Measurements from ENCODE around the gene ELOVL6. TPM values are rescaled to one million over a fixed set of nuclear protein-coding genes. Genes with fewer than 3 reads are reported as not detected.

ELOVL6 gene
- total and polyA plus RNA-seq, 2 of the 4 experiments (the other 2 are of a cell fraction), result 17.9 to 19.0 TPM

DNA sequence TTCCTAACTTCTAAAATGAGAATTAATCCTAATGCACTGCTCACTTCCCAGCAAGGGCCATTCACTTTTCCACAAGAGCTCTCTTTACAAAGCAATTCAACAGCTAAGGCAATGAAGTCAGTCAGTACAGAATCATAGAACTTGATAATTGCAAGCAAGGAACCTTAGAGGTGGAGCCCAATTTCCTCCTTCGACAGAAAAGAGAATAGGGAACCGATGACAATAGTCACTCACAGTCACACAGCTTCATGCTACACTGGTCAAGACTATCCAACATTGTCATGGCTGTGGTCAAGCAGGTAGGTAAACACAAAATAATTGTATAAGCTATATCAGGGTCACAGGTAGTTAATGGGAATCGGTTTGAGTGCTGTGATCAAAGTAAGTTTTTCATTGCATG, 90.0 kb downstream of the ELOVL6 start:
- no peak overlapping the region for H2BK15ac ChIP-seq (ENCODE audit: low read depth, low read length)
- H3K56ac ChIP-seq (ENCODE audit: extremely low read depth, insufficient read depth, low read length), result no peak overlapping the region
- ChIA-PET CTCF (no interaction called here), POLR2A (ENCODE audit: unreplicated experiment) (no interaction called here)
- no peak overlapping the region for H3K9ac ChIP-seq (ENCODE audit: low read depth, low read length)
- H3K4me2 ChIP-seq (ENCODE audit: low read depth, low read length), result no peak overlapping the region
- no peak overlapping the region for H3K27ac ChIP-seq (ENCODE audit: insufficient read depth, low read length)
- no peak overlapping the region for H4K8ac ChIP-seq (ENCODE audit: low read depth in 2 of 2, low read length in 2 of 2)
- H3K27me3 ChIP-seq (ENCODE audit: control insufficient read depth, insufficient read depth, low read length), result no peaks in the 10 kb centered on the region
- H2AK9ac ChIP-seq (replicated peaks; ENCODE audit: low read depth, low read length, poor library complexity), result no peak overlapping the region
- H4K20me1 ChIP-seq (ENCODE audit: insufficient read depth, low read length), result no peaks in the 10 kb centered on the region
- no peak overlapping the region for H3K23ac ChIP-seq (ENCODE audit: low read depth, low read length)
- intact Hi-C loops (cut with micrococcal nuclease), result loop anchor here (5.0 kb wide), 1 partner anchor 89 kb away; the partner anchor contains the start of gene ELOVL6
- in situ Hi-C loops (cut with MboI; ENCODE audit: low sequenced_read_pairs), result no loop called here
- no peak overlapping the region for H4K5ac ChIP-seq (ENCODE audit: low read depth, low read length)
- H3K79me1 ChIP-seq (ENCODE audit: low read depth in 1 of 2, low read length in 2 of 2), result peaks cover 6 to 10% of the 10 kb centered on the region in 2 experiments; a peak in 2 of 4 replicates
- ATAC-seq (ENCODE audit: low read depth) (no peak), DNase-seq (no peak)
- WGBS, 2 experiments (ENCODE audit: extremely low coverage in 2 of 2, insufficient read length in 1 of 2), result no CpG with 5 or more reads among the region's 3 CpGs
- no peak overlapping the region for H3K18ac ChIP-seq (ENCODE audit: low read depth, low read length)
- no peak overlapping the region for H2AK5ac ChIP-seq (ENCODE audit: low read depth, low read length)
- no peaks in the 10 kb centered on the region for H3K36me3 ChIP-seq (ENCODE audit: control insufficient read depth, insufficient read depth, low read length)
- H2AFZ ChIP-seq (replicated peaks; ENCODE audit: low read length, poor library complexity), result no peak overlapping the region
- no peak overlapping the region for H2BK120ac ChIP-seq (ENCODE audit: low read depth, low read length)
- H3K4me1 ChIP-seq (ENCODE audit: control insufficient read depth, insufficient read depth, low read length), result peaks cover 3% of the 10 kb centered on the region
- no peaks in the 10 kb centered on the region for H3K9me3 ChIP-seq (ENCODE audit: control insufficient read depth, insufficient read depth, low read length)
- H4K91ac ChIP-seq (ENCODE audit: insufficient read depth, low read depth, low read length), result no peak overlapping the region
- TF ChIP-seq CHD1 (IDR thresholded peaks at IDR 0.05; ENCODE audit: low read depth, low read length) (no peak), MAZ (IDR thresholded peaks at IDR 0.05; ENCODE audit: borderline replicate concordance, low read depth, low read length) (no peak), BHLHE40 (IDR thresholded peaks at IDR 0.05; ENCODE audit: low read depth, low read length) (no peak), POLR2A (IDR thresholded peaks at IDR 0.05; ENCODE audit: low read depth, low read length) (no peak), NFE2L2 (IDR thresholded peaks at IDR 0.05; ENCODE audit: low read depth, low read length) (no peak), CEBPB (IDR thresholded peaks at IDR 0.05; ENCODE audit: low read depth, low read length) (no peak), FOS (IDR thresholded peaks at IDR 0.05; ENCODE audit: low read depth, low read length) (no peak), RAD21 (IDR thresholded peaks at IDR 0.05; ENCODE audit: low read length) (no peak), MAFK (IDR thresholded peaks at IDR 0.05; ENCODE audit: low read depth, low read length) (no peak), MXI1 (IDR thresholded peaks at IDR 0.05; ENCODE audit: borderline replicate concordance, low read depth, low read length) (no peak)
- TF ChIP-seq, protein P1, sequence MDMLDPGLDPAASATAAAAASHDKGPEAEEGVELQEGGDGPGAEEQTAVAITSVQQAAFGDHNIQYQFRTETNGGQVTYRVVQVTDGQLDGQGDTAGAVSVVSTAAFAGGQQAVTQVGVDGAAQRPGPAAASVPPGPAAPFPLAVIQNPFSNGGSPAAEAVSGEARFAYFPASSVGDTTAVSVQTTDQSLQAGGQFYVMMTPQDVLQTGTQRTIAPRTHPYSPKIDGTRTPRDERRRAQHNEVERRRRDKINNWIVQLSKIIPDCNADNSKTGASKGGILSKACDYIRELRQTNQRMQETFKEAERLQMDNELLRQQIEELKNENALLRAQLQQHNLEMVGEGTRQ (IDR thresholded peaks at IDR 0.05; ENCODE audit: low read depth, low read length), result no peak
- TF ChIP-seq, protein P2, sequence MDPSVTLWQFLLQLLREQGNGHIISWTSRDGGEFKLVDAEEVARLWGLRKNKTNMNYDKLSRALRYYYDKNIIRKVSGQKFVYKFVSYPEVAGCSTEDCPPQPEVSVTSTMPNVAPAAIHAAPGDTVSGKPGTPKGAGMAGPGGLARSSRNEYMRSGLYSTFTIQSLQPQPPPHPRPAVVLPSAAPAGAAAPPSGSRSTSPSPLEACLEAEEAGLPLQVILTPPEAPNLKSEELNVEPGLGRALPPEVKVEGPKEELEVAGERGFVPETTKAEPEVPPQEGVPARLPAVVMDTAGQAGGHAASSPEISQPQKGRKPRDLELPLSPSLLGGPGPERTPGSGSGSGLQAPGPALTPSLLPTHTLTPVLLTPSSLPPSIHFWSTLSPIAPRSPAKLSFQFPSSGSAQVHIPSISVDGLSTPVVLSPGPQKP (IDR thresholded peaks at IDR 0.05; ENCODE audit: borderline replicate concordance, low read depth, low read length), result no peak
- dilution Hi-C loops (cut with HindIII; ENCODE audit: low sequenced_read_pairs, unreplicated experiment), result no loop called here
- H2BK5ac ChIP-seq (ENCODE audit: low read depth, low read length, poor library complexity, severe bottlenecking), result no peak overlapping the region
- no peak overlapping the region for H3K4ac ChIP-seq (ENCODE audit: low read depth, low read length)
- H2BK20ac ChIP-seq (ENCODE audit: low read depth, low read length), result no peak overlapping the region
- H3K14ac ChIP-seq (replicated peaks; ENCODE audit: low read depth, low read length), result no peak overlapping the region
- BruUV-seq (replicated peaks), result no TSS peak
- no peaks in the 10 kb centered on the region for H3K9me1 ChIP-seq (ENCODE audit: insufficient read depth, low read length)
- H3K4me3 ChIP-seq (ENCODE audit: insufficient read depth, low read depth, low read length), result no peak overlapping the region
